Small intestine (tissue), 16 donors: ENCODE measurements around the gene CHRD. TPM values are rescaled to one million over a fixed set of nuclear protein-coding genes. Genes with fewer than 3 reads are reported as not detected.

Source experiments
- DNase-seq, 2 donors: peaks; one replicate each; pipeline versions ENCODE4 v3.0.0 to v3.0.0-alpha.2; 2013
- FAIRE-seq: peaks from 2 replicates; lab custom pipeline; 2012; peaks lifted over from hg19 to GRCh38; lab: Jason Lieb, UNC
- H3K27ac ChIP-seq, 3 donors: one replicate each; pipeline ENCODE4 v1.5.1; 2013; ENCODE audit warnings: low read length in 2 of 3, mild to moderate bottlenecking in 2 of 3, control low read depth in 1 of 3, inconsistent platforms in 1 of 3, low read depth in 1 of 3, moderate library complexity in 1 of 3
- H3K27me3 ChIP-seq, 3 donors: one replicate each; pipeline ENCODE4 v1.6.1; 2013; ENCODE audit warnings: low read length in 3 of 3, inconsistent platforms in 1 of 3; ENCODE audit not compliant: control insufficient read depth in 3 of 3, insufficient read depth in 3 of 3
- H3K36me3 ChIP-seq, 3 donors: one replicate each; pipeline ENCODE4 v1.6.1; 2013; ENCODE audit warnings: low read length in 3 of 3, inconsistent platforms in 1 of 3, low read depth in 1 of 3, mild to moderate bottlenecking in 1 of 3, moderate library complexity in 1 of 3; ENCODE audit not compliant: control insufficient read depth in 3 of 3, insufficient read depth in 2 of 3
- H3K4me1 ChIP-seq, 3 donors: one replicate each; pipeline ENCODE4 v1.6.1; 2013; ENCODE audit warnings: low read length in 2 of 3, inconsistent platforms in 1 of 3, low read depth in 1 of 3, mild to moderate bottlenecking in 1 of 3, moderate library complexity in 1 of 3; ENCODE audit not compliant: control insufficient read depth in 3 of 3, insufficient read depth in 2 of 3
- H3K4me3 ChIP-seq, 3 donors: one replicate each; pipeline ENCODE4 v1.5.1; 2013; ENCODE audit warnings: low read length in 3 of 3, control low read depth in 1 of 3, inconsistent platforms in 1 of 3, low read depth in 1 of 3, mild to moderate bottlenecking in 1 of 3, moderate library complexity in 1 of 3
- H3K9me3 ChIP-seq, 2 donors: one replicate each; pipeline ENCODE4 v1.6.1; 2013; ENCODE audit warnings: low read depth in 1 of 2, low read length in 1 of 2; ENCODE audit not compliant: control insufficient read depth in 2 of 2, insufficient read depth in 1 of 2
- WGBS, 3 donors: extraction: QIAGEN DNeasy Blood & Tissue Kit; methylation state at CpG; one replicate each; pipeline ENCODE4 v1.1.7; 2013; 5-methylcytosine and 5-hydroxymethylcytosine counted together
- long read RNA-seq, 10 donors: transcript quantifications; one replicate each; lab custom pipeline, GENCODE V29; 2026
- polyA plus RNA-seq, 4 donors: library from polyadenylated mRNA; stranded (reverse) in 3 of 4; unstranded in 1 of 4; fragments of 200-250 nt in 3 of 4; fragments of 120-200 nt in 1 of 4; gene quantifications; one replicate each; pipeline versions ENCODE4 v1.2.1 to v1.2.3, GENCODE V29; 2013
- donor health status: healthy with polysubstance abuse.
- donor health status: control.
- donor health status: control.
- donor health status: Bipolar disorder and iron deficiency.
- donor health status: healthy.

Gene CHRD
- 1 to 10 TPM in 2 of 4 donors, under 1 TPM in 1, not detected in 1; 0.27 to 3.8 (median 3.4) TPM for polyA plus RNA-seq
- long read RNA-seq, donor 1, result 0 reads
- long read RNA-seq, donor 2, result 0 reads
- long read RNA-seq, donor 3, partial matches to known transcripts, result 0 of 1 reads
- long read RNA-seq, donor 3, other reads (novel, unspliced or antisense), result 0 of 1 reads
- long read RNA-seq, donor 4, result 0 reads
- long read RNA-seq, donor 5, partial matches to known transcripts, result 0 of 1 reads
- long read RNA-seq, donor 5, other reads (novel, unspliced or antisense), result 0 of 1 reads
- long read RNA-seq, donor 6, result 0 reads
- long read RNA-seq, donor 7, result 0 reads
- long read RNA-seq, donor 8, result 0 reads
- long read RNA-seq, donor 9, result 0 reads
- long read RNA-seq, donor 10, result 0 reads

DNA sequence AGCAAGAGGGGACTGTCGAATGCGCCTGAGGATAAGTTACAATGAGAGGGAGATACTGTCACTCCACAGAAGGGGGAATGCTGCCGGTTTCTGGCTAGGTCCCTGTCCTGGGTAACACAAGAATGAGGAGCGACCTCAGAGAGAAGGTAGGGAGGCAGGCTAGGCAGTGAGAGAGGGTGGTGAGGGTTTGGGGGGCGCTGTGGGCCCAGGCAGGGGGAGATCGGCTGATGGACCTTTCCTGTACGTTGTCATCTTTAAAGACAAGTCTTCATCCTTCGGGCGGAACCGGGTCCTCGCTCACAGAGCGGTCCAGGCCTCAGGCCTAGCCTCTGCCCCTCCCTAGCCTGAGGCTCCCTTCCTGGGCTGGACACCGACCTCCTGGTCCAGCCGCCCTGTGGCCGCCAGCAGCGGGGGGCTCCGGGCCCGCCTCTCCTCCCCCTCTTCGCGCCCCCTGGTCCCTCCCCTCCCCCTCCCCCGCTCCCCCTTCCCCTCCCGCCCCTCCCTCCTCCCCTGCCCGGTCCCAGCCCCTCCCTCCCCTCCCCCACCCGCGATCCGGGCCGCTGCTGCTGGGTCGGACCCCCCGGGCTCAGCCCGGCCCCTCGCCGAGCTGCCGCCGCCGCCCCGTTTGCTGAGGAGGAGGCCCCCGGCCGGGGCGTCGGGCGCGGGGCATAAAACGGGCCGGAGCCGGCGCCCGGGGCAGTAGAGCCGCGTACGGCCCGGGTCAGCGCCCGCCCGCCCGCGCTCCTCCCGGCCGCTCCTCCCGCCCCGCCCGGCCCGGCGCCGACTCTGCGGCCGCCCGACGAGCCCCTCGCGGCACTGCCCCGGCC is at the start of gene CHRD:
CHRD (plus strand) TSS at position 697 of the 827 bp plus-strand sequence. CDS start 265 bp downstream, outside the sequence.
- H3K27ac ChIP-seq, result peak within 1 kb of the TSS in 2 of 3 donors; percentile 30 to 67
- DNase-seq, result no peak
- peaks cover 17 to 50% (median 19%) of the 10 kb centered on the region in 3 donors for H3K27me3 ChIP-seq
- no peaks in the 10 kb centered on the region for H3K9me3 ChIP-seq
- no peaks in the 10 kb centered on the region for H3K36me3 ChIP-seq
- peak within 1 kb of the TSS; percentile 6 to 64 (median 10) for H3K4me3 ChIP-seq
- peaks cover 0 to 16% (median 0%) of the 10 kb centered on the region in 3 donors for H3K4me1 ChIP-seq
- no peak for FAIRE-seq
- 16 to 51% (median 49%) methylated on average over 16 to 66 of the region's 71 CpGs for WGBS, 3 donors

DNA sequence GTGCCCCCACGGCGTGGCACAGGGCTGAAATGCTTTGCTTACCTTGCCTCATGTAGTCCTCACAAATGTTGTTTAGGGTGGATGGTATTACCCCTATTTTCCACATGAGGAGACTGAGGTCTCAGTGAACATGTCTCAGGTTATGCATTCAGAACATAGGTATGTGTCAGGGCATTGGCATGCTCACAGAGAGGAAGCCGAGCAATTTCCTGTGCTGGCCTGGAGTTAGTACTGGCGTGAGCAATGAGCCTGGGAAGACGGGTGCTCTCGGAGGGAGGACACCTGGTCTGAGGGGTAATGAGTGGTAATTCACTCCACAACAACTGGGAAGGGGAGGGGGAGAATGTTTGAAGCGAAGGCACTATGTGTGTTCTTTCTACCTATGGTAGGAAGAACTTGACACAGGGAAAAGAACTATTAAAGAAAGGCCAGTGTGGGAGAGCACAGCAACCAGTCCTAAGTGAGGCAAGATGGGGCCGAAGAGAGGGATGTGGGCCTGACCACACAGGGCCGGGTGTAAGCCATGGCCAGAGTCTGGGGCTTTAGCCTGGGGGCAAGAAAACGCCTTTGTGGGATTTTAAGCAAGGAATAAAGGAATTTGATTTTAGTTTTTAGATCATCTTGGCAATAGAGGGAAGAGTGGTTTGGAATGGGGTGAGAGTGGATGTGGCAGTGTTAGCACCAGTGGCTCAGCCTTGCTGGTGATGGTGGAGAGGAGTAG is 47.3 kb upstream of the CHRD start:
- Histone ChIP-seq H3K36me3 (peaks cover 10 to 78% (median 43%) of the 10 kb centered on the region in 3 donors), H3K27ac (peak overlapping the region in 1 of 3 donors; percentile 35), H3K4me3 (no peak overlapping the region), H3K4me1 (peaks cover 0 to 15% (median 0%) of the 10 kb centered on the region in 3 donors), H3K9me3 (no peaks in the 10 kb centered on the region), H3K27me3 (no peaks in the 10 kb centered on the region)
- WGBS, 3 donors, result 79 to 87% (median 86%) methylated on average over 10 of the region's 10 CpGs
- no peak for DNase-seq
- FAIRE-seq, result no peak

DNA sequence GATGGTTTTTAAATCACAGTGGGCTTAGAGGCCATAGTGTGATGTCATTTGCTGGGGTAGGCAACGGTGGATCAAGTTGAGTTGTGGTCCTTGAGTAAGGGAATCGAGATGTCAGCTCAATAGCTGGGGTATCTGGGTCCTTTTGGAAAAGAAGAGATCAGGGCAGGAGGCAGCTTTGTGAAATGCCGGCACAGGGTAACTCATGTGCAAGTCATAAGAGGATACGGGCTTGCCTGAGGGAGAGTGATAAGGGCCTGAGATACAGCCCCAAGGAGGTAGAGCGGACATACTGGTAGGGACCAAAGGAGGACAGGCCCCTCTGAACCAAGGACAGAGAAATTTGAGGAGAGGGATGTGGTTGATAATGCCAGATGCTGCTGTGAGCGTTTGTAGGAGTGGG is 46.7 kb upstream of the CHRD start:
- Histone ChIP-seq H3K27me3 (no peaks in the 10 kb centered on the region), H3K9me3 (no peaks in the 10 kb centered on the region), H3K27ac (peak overlapping the region in 1 of 3 donors; percentile 35), H3K4me1 (peaks cover 0 to 21% (median 0%) of the 10 kb centered on the region in 3 donors), H3K36me3 (peaks cover 7 to 73% (median 38%) of the 10 kb centered on the region in 3 donors), H3K4me3 (no peak overlapping the region)
- WGBS, 3 donors, result 82 to 89% (median 85%) methylated on average over 6 of the region's 6 CpGs
- DNase-seq (no peak), FAIRE-seq (no peak)

DNA sequence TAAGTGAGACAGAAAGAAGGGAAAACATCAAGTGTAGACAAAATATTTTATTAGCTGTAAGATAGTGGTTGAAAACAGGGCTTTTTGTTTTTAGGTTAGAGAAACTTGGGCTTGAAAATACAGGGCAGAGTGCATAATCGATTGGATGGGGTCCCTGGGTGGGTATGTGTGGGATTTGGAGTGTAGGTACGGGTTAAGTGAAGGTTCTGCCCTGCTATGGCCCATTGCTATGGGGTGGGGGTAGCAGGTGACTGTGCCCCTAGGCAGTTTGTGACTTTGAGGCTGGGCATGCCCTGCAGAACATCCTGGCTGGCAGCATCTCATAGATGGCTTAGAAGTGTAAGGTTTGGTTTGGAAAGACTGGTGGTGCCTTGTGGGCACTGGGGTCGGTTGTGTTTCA is 46.2 kb upstream of the CHRD start:
- Histone ChIP-seq H3K27me3 (no peaks in the 10 kb centered on the region), H3K9me3 (no peaks in the 10 kb centered on the region), H3K36me3 (peaks cover 2 to 68% (median 35%) of the 10 kb centered on the region in 3 donors), H3K4me3 (no peak overlapping the region), H3K4me1 (peaks cover 0 to 24% (median 0%) of the 10 kb centered on the region in 3 donors), H3K27ac (no peak overlapping the region)
- 76 to 78% (median 77%) methylated on average over 3 of the region's 3 CpGs for WGBS, 3 donors
- DNase-seq (no peak), FAIRE-seq (no peak)

DNA sequence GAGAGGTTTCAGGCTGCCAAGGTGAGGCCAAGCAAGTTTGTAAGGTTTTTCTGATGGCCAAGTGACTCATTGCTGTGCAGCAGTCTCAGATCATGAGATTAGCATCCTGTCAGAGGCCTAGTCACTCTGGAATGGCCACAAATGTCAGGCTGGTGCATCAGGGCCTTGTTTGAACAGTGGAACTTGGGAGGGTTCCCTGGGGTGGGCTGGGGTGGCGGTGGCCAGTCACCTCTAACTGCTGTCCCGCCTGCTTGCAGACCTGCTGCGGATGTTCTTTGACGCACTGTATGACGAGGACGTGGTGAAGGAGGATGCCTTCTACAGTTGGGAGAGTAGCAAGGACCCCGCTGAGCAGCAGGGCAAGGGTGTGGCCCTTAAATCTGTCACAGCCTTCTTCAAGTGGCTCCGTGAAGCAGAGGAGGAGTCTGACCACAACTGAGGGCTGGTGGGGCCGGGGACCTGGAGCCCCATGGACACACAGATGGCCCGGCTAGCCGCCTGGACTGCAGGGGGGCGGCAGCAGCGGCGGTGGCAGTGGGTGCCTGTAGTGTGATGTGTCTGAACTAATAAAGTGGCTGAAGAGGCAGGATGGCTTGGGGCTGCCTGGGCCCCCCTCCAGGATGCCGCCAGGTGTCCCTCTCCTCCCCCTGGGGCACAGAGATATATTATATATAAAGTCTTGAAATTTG is 45.2 kb upstream of the CHRD start:
- peaks cover under 1 to 63% (median 32%) of the 10 kb centered on the region in 3 donors for H3K36me3 ChIP-seq
- peaks cover 0 to 29% (median 0%) of the 10 kb centered on the region in 3 donors for H3K4me1 ChIP-seq
- H3K27me3 ChIP-seq, result no peaks in the 10 kb centered on the region
- peak overlapping the region in 2 of 3 donors; percentile 6 to 97 for H3K27ac ChIP-seq
- H3K4me3 ChIP-seq, result no peak overlapping the region
- peak; percentile 30 to 32 for DNase-seq
- no peak for FAIRE-seq
- H3K9me3 ChIP-seq, result no peaks in the 10 kb centered on the region
- 74 to 80% (median 79%) methylated on average over 14 to 15 of the region's 15 CpGs for WGBS, 3 donors

DNA sequence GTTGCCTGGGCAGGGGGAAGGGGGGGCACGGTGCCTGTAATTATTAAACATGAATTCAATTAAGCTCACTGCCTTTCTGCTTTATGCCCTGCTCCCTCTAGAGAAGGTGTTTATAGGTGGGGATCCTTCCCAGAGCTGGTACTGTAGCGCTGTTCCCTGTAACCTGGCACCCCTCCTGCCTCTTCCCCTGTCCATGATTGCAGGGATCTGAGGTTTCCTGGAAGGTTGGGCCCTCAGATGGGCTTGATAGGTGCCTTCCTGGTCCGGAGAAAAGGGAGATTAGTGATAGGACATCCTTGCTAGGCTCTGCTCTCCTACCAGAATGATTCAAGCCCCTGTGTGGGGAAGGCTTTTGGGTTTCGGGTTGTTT is 44.6 kb upstream of the CHRD start:
- 45 to 56% (median 46%) methylated on average over 4 of the region's 4 CpGs for WGBS, 3 donors
- Histone ChIP-seq H3K27me3 (no peaks in the 10 kb centered on the region), H3K27ac (peak overlapping the region; percentile 86 to 97 (median 95)), H3K4me3 (peak overlapping the region in 1 of 3 donors; percentile 71), H3K36me3 (peaks cover 0 to 58% (median 32%) of the 10 kb centered on the region in 3 donors), H3K9me3 (no peaks in the 10 kb centered on the region), H3K4me1 (peaks cover 0 to 29% (median 0%) of the 10 kb centered on the region in 3 donors)
- no peak for FAIRE-seq
- DNase-seq, result no peak

DNA sequence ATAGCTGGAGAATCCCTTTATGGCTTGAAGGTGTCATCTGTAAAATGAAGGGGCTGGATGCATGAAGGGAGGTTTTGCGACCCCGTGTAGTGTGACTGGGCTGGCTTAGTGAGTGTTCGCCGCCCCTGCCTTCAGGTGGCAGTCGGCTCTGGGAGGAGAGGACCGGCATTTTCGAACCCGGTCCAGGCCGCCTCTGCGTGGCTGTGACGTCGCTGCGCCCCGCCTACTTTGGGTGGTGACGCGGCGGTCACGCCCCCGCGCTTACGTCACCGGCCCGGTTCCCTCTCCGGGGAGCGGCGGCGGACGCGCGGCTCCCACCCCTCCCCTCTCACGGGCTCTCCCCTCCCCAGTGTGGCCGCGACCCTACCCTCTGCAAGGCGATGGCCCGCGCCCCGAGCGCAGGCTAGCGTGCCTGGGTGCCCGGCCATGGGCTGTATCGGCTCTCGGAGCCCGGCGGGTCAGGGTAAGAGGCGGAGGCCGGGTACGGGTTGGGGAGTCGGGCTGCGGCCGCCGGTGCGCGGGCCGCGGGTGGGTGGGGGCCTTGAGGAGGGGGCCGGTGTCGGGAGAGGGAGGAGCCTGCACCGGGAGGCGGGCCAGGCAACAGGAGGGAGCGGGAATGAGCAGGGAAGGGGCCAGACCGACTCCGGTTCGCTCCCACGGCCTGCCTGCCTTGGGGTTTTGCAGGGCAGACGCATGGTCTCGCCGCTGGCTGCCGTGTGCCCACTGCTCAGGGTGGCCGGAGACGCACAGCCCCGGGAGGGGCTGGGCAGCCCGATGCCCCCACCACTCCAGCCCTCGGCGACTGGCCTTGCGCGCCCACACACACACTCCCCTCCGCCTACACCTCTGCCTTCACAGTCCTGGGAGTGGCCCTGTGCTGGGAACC is 44.0 kb upstream of the CHRD start:
- DNase-seq, result peak; percentile 77 to 94
- WGBS, 3 donors, result 0 to 1% (median 1%) methylated on average over 48 to 77 of the region's 77 CpGs
- H3K36me3 ChIP-seq, result peaks cover 0 to 57% (median 31%) of the 10 kb centered on the region in 3 donors
- no peak for FAIRE-seq
- peak overlapping the region; percentile 86 to 97 (median 95) for H3K27ac ChIP-seq
- H3K27me3 ChIP-seq, result no peaks in the 10 kb centered on the region
- no peaks in the 10 kb centered on the region for H3K9me3 ChIP-seq
- peak overlapping the region; percentile 71 to 79 (median 73) for H3K4me3 ChIP-seq
- H3K4me1 ChIP-seq, result peaks cover 0 to 29% (median 0%) of the 10 kb centered on the region in 3 donors
